Hematopoietic multipotent progenitor cell treated with erythropoietin and hydrocortisone succinate and interleukin-3 and kit ligand, for 17 days (in vitro differentiated cells): ENCODE results near the gene MYH14.

Source experiments
- DNase-seq: peaks from one replicate; pipeline ENCODE4 v3.0.0-alpha.2; 2015; ENCODE audit warnings: low spot score

Gene MYH14

GRCh38 chr19:50261446-50261970 is 58.1 kb downstream of the MYH14 start:
- no peak for DNase-seq

DNA sequence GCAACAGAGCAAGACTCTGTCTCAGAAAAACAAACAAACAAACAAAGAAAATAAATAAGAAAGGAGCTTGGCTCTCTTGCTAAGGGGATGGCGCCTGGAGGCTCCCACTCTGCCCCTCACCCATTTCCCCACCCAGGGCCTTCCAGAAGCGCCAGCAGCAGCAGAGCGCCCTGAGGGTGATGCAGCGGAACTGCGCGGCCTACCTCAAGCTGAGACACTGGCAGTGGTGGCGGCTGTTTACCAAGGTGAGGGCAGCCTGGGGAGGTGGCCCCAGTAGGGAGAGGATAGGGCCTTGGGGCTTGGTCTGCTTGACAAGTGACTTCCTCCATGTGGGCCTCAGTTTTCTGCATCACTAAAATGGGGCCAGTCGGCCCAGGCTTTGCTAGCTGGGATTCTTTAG is 59.8 kb downstream of the MYH14 start:
- DNase-seq: no peak

DNA sequence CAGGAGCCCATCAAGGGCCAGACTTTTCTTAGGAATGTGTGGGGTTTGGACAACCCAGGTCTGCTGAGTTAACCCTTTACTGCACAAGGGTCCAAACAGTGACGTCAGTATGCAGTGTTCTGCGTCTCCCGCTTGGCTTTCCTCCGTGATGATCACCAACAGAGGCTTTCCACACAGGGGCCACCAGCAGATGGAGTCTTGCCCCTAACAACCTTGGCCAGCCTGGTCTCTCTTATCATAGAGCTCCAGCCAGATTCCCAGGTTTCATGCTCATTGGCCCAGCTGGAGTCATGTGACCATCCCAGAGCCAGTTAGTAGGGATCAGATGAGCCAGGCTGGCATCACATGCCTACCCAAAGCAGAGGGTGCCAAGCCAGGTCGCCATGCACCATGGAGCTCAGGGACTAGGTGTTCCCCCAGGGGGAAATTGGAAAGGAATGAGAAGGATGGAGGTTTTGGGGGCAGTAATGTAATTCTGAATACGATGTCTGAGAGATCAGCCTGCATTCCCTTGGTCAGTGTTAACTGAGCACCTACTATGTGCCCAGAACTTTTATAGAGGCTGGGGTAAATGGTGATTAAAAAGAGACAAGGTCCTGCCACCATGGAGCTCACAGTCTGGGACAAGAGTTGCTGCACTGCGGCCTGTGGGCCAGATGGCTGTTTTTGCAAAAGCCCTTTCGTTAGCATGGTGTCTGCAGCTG is 61.2 kb downstream of the MYH14 start:
- no peak for DNase-seq

DNA sequence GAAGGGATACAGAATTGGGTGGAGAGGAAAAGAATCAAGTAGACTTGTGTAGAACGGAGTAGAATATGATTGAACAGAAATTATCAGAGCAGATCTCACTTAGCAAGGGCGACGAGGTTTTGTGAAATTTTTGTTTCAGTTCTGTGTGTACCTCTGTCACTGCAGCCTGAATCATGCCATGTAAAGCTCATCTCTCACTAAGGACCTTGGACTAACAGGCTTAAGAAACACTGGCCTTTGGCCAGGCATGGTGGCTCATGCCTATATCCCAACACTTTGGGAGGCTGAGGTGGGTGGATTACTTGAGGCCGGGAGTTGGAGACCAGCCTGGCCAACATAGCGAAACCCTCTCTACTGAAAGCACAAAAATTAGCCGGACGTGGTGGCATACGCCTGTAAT is 62.6 kb downstream of the MYH14 start:
- DNase-seq: no peak

GRCh38 chr19:50266896-50267295 is 63.5 kb downstream of the MYH14 start:
- no peak for DNase-seq

GRCh38 chr19:50268041-50268440 is 64.6 kb downstream of the MYH14 start:
- no peak for DNase-seq

DNA sequence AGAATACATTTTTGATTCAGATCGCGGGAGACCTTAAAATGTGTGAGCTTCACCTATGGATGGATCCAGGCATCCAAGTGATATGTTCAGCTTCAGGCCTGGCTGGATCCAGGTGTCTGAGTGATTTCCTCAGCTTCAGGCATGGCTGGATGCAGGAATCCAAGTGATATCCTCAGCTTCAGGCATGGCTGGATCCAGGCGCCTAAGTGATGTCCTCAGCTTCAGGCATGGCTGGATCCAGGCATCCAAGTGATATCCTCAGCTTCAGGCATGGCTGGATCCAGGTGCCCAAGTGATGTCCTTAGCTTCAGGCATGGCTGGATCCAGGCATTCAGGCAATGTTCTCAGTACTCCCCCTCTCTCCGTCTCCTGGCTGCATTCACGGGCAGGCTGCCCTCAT is 65.1 kb downstream of the MYH14 start:
- no peak for DNase-seq

DNA sequence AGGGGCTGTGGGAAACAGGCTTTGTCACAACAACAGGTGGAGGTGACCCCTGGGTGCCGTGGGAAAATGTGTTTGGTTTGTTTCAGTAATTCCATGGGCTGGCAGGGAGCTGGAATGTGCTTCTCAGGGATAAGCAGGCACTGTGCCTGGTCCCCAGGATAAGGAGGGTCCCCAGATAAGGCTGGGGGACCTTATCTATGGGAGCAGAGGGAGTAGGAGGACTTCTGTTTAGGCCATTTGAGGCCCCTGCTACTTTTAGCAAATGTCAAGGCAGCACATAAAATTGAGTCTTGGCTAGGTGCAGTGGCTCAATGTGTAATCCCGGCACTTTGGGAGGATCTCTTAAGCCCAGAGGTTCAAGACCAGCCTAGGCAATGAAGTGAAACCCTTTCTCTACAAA is 66.2 kb downstream of the MYH14 start:
- DNase-seq: no peak

DNA sequence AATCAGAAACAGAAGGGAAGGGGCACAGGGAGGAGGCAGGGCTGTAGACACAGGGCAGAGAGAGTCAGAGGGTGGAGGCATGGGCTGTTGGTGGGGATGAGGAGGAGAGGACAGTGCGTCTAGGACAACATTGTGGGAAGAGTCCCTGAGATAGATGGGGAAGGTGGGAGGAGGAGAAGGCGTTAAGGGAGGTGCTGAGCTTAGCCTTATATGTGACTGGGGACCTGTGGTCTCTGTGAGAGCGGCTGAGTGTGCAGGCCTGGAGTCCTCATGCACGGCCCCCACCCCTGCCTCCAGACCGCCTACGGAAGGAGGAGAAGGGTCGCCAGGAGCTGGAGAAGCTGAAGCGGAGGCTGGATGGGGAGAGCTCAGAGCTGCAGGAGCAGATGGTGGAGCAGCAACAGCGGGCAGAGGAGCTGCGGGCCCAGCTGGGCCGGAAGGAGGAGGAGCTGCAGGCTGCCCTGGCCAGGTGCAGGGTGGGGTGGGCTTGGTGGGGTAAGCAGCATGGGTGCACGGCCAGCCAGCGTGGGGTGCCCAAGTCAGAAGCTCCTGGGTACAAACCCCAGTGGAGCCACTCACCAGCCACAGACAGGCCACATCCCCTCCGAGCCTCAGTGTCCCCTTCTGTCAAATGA is 69.0 kb downstream of the MYH14 start:
- no peak for DNase-seq

DNA sequence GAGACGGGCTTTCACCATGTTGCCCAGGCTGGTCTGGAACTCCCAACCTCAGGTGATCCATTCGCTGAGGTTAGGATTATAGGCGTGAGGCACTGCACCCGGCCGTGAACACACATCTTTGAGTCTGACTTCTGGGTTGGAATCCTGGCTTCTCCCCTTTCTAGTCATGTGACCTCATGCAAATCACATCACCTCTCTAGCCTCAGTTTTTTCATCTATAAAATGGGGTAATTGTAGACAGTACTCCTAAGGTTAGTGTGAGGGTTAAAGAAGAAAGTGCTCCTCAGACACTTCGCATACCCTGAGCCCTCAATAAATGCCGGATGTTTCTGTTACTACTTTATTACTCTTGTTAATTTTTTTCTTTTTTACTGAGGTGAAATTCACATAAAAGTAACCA is 70.4 kb downstream of the MYH14 start:
- no peak for DNase-seq

DNA sequence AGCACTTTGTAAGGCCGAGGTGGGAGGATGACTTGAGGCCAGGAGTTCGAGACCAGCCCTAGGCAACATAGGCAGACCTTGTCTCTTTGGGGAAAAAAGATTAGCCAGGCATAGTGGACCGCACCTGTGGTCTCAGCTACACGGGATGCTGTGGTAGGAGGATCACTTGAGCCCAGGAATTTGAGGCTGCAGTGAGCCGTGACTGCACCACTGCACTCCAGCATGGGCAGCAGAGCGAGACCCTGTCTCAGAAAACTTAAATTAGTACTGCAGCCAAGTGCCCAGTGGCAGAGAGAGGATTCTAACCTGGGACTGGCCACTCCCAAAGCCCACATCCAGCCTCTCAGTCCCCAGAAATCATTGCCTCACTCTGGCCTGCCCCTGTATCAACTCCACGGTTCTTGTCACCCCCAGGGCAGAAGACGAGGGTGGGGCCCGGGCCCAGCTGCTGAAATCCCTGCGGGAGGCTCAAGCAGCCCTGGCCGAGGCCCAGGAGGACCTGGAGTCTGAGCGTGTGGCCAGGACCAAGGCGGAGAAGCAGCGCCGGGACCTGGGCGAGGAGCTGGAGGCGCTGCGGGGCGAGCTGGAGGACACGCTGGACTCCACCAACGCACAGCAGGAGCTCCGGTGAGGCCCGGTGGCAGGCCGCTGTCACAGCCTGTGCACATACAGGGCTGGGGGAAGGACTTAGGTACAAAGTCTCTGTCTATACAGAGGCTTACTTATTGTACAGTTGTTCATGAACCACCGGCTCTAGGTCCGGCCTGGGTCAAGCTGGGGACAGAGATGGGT is 72.4 kb downstream of the MYH14 start:
- DNase-seq: no peak

GRCh38 chr19:50276370-50277063 is 73.1 kb downstream of the MYH14 start:
- DNase-seq: no peak

DNA sequence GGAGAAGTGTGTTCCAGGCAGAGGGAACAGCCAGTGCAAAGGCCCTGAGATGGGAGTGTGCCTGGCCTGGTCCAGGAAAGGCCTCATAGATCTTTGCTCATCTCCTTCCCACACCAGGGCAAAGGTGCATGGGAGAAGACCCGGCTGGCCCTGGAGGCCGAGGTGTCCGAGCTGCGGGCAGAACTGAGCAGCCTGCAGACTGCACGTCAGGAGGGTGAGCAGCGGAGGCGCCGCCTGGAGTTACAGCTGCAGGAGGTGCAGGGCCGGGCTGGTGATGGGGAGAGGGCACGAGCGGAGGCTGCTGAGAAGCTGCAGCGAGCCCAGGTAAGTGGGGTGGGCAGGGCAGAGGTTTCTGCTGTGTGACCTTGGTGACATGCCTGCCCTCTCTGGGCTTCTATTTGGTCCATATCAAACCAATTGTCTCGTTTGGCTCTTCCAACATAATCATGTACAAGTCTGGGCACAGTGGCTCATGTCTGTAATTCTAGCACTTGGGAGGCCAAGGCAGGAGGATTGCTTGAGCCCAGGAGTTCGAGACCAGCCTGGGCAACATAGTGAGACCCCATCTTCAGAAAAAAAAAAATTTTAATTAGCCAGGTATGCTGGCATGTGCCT is 74.7 kb downstream of the MYH14 start:
- no peak for DNase-seq

DNA sequence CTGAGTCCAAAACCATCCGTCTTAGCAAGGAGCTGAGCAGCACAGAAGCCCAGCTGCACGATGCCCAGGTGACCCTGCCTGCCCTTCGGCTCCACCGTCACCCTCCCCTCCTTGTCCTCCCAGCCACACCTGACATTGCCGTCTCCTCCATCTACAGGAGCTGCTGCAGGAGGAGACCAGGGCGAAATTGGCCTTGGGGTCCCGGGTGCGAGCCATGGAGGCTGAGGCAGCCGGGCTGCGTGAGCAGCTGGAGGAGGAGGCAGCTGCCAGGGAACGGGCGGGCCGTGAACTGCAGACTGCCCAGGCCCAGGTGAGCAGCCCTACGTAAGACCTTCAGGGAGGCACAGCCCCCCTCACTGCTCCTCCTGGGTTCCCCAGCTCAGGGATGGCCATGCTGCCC is 76.7 kb downstream of the MYH14 start:
- no peak for DNase-seq

GRCh38 chr19:50280983-50281382 is 77.6 kb downstream of the MYH14 start:
- DNase-seq: no peak

GRCh38 chr19:50281491-50281890 is 78.1 kb downstream of the MYH14 start:
- DNase-seq: no peak

DNA sequence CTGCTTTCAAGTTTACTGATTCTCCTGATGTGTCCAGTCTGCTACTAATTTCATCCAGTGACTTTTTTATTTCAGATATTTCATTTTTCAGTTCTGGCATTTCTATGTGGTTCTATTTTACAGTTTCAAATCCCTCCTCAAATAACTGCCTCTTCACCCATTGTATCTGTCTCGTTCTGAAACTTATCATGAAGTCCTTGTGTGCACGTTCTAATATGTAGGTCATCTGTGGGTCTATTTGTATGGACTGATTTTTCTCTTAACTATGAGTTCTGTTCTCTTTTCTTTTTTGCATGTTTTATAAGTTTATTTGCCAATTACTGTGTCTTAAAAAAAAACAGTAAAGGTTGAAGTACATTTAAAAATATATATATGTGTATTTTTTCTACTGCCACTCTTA is 82.4 kb downstream of the MYH14 start:
- no peak for DNase-seq

- DNase-seq: no peak
These were observed 83.0 kb downstream of the MYH14 start for GRCh38 chr19:50286443-50286842.

- DNase-seq: no peak
These were observed 83.9 kb downstream of the MYH14 start for GRCh38 chr19:50287331-50287730.

DNA sequence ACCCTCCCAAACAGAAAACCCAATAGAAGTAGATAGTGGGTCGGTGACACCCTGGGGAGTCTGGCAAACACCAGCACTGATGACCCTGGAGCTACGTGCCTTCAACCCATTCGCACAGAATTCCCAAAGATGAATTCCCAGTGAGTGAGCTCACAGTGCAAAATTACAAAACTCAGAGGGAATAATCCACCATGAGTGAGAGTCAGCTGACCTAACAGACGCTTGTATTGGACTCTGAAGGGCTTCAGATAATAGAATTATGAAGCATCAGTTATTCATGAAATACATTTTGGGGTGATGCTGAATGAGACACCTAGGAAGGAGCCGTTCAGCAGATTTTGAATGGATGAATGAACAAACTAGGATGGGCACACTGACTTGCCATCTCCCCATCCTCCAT is 85.5 kb downstream of the MYH14 start:
- no peak for DNase-seq

DNA sequence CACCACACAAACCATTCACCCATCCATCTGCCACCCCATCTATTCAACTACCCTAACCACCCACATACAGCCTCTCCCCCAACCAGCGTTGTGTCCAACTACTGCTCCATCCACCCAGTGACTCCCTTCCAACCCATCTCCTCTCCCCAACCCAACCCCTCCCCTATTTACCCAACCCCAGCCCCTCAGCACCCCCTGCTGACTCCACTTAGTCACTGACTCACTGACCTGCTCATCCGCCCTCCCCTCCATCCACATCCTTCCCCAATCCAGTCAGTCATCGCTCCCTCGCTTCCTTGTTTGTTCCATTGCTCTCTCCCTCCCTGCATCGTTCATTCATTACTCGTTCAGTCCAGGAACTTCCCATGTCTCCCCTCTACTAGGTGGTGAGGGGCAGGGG is 86.6 kb downstream of the MYH14 start:
- no peak for DNase-seq

DNA sequence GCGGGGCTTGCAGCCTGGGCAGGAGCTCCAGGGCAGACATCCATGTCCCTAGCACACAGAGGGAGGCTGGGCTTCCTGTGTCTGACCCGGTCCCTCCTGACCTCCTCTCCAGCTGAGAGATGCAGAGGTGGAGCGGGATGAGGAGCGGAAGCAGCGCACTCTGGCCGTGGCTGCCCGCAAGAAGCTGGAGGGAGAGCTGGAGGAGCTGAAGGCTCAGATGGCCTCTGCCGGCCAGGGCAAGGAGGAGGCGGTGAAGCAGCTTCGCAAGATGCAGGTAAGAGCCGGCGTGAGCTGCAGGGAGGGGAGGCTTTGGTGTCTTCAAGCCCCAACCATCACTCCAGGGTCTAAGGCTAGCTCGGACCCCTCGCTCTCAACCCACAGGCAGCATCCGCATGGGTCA is 87.4 kb downstream of the MYH14 start:
- no peak for DNase-seq
